GM21447 (cell line): ENCODE measurements around the gene SIAH2.
A peak's percentile ranks its signal among the peaks of the same experiment; 100 is the strongest.
"Not testable (repeated sequence)": the region's sequence is repeated elsewhere in the genome, so short reads cannot be mapped to it uniquely, and the experiment has no call there.

ENCODE experiments used
- ATAC-seq: cut with Tn5 transposase; IDR thresholded peaks from one replicate; pipeline ENCODE4 v1.9.1; 2021; ENCODE audit not compliant: unreplicated experiment

Gene SIAH2

GRCh38 chr3:150763122-150763840 lies at the start of gene SIAH2:
Gene SIAH2 (minus strand): TSS chr3:150763169. CDS start chr3:150762849, 320 bp downstream.
- ATAC-seq: peak; percentile 46

- no peak for ATAC-seq
Measured at GRCh38 chr3:150811984-150812383, 49.0 kb upstream of the SIAH2 start.

GRCh38 chr3:150810641-150811040 lies 47.7 kb upstream of the SIAH2 start:
- no peak for ATAC-seq

GRCh38 chr3:150806185-150806835 lies 43.3 kb upstream of the SIAH2 start:
- no peak for ATAC-seq

- ATAC-seq: no peak
Measured at GRCh38 chr3:150805354-150805753, 42.4 kb upstream of the SIAH2 start.

GRCh38 chr3:150803440-150803985 lies 40.5 kb upstream of the SIAH2 start:
- no peak for ATAC-seq

- ATAC-seq: no peak
Measured at GRCh38 chr3:150800722-150801121, 37.8 kb upstream of the SIAH2 start.

GRCh38 chr3:150798122-150798618 lies 35.2 kb upstream of the SIAH2 start:
- no peak for ATAC-seq

- no peak for ATAC-seq
Measured at GRCh38 chr3:150797155-150797554, 34.2 kb upstream of the SIAH2 start.

GRCh38 chr3:150796527-150796926 lies 33.6 kb upstream of the SIAH2 start:
- not testable (repeated sequence) for ATAC-seq

- ATAC-seq: no peak
Measured at GRCh38 chr3:150793641-150794040, 30.7 kb upstream of the SIAH2 start.

GRCh38 chr3:150790629-150791028 lies 27.7 kb upstream of the SIAH2 start:
- no peak for ATAC-seq

GRCh38 chr3:150789451-150789850 lies 26.5 kb upstream of the SIAH2 start:
- no peak for ATAC-seq

- peak; percentile 54 for ATAC-seq
Measured at GRCh38 chr3:150787741-150788370, 24.9 kb upstream of the SIAH2 start.

GRCh38 chr3:150786791-150787190 lies 23.8 kb upstream of the SIAH2 start:
- ATAC-seq: no peak

GRCh38 chr3:150784747-150785125 lies 21.8 kb upstream of the SIAH2 start:
- ATAC-seq: no peak

GRCh38 chr3:150783920-150784746 lies 21.2 kb upstream of the SIAH2 start:
- ATAC-seq: peak; percentile 68

- no peak for ATAC-seq
Measured at GRCh38 chr3:150783316-150783715, 20.3 kb upstream of the SIAH2 start.

- ATAC-seq: no peak
Measured at GRCh38 chr3:150779402-150779858, 16.5 kb upstream of the SIAH2 start.

- no peak for ATAC-seq
Measured at GRCh38 chr3:150778793-150779401, 15.9 kb upstream of the SIAH2 start.
